Hepatic stellate cell (primary cell): Measurements from ENCODE around the gene MOB3A.

Experiments used
- DNase-seq: peaks from one replicate; pipeline ENCODE4 v3.0.0; 2011; ENCODE audit warnings: low spot score

MOB3A gene

GRCh38 chr19:2058570-2059421 is 37.3 kb downstream of the MOB3A start:
- no peak for DNase-seq

GRCh38 chr19:2057484-2058469 is 38.3 kb downstream of the MOB3A start:
- DNase-seq = no peak

- no peak for DNase-seq
These were observed 39.3 kb downstream of the MOB3A start for GRCh38 chr19:2056837-2057192.

GRCh38 chr19:2055931-2056836 is 39.9 kb downstream of the MOB3A start:
- no peak for DNase-seq

- DNase-seq = no peak
These were observed 41.4 kb downstream of the MOB3A start for GRCh38 chr19:2054763-2055162.

GRCh38 chr19:2053601-2054389 is 42.3 kb downstream of the MOB3A start:
- no peak for DNase-seq

GRCh38 chr19:2051773-2052704 is 44.1 kb downstream of the MOB3A start:
- DNase-seq = no peak

GRCh38 chr19:2050991-2051772 is 44.9 kb downstream of the MOB3A start, which contains the start of gene MKNK2:
MKNK2 (minus strand) TSS chr19:2051244; CDS start chr19:2050851, 393 bp downstream.
- DNase-seq = peak; percentile 97

- DNase-seq = no peak
These were observed 45.7 kb downstream of the MOB3A start for GRCh38 chr19:2050349-2050990.

- peak; percentile 69 for DNase-seq
These were observed 46.3 kb downstream of the MOB3A start for GRCh38 chr19:2049741-2050348.

- DNase-seq = no peak
These were observed 47.0 kb downstream of the MOB3A start for GRCh38 chr19:2048959-2049740.

- no peak for DNase-seq
These were observed 47.8 kb downstream of the MOB3A start for GRCh38 chr19:2048104-2048958.

- no peak for DNase-seq
These were observed 48.5 kb downstream of the MOB3A start for GRCh38 chr19:2047449-2048103.

- DNase-seq = no peak
These were observed 49.1 kb downstream of the MOB3A start for GRCh38 chr19:2047076-2047448.

- no peak for DNase-seq
These were observed 49.8 kb downstream of the MOB3A start for GRCh38 chr19:2046046-2046907.
